HepG2 (cell line): ENCODE results near the gene VAPA. TPM values are rescaled to one million over a fixed set of nuclear protein-coding genes. Genes with fewer than 3 reads are reported as not detected.

Source experiments
- ATAC-seq: fragments of 200-7000 bp; cut with Tn5 transposase; 3 replicates; pipeline ENCODE4 v1.9.1; 2020; ENCODE audit warnings: mild to moderate bottlenecking, moderate library complexity
- BruUV-seq: library from RNA; stranded (reverse); fragments of 400-500 nt; replicated peaks from 2 replicates; lab custom pipeline; 2021; lab: Mats Ljungman, UMichigan
- CTCF ChIA-PET: fragments of 300-600 bp; formaldehyde crosslinking; extraction: SDS; loops from one replicate; lab custom pipeline; 2021; ENCODE audit warnings: low total read pairs, inconsistent platforms, low intra/inter-chr PET ratio; lab: Yijun Ruan, JAX
- POLR2A ChIA-PET: fragments of 350-600 bp; sonication (Branson Sonifier 250); formaldehyde crosslinking; loops from one replicate; lab custom pipeline; 2020; ENCODE audit warnings: antibody characterized with exemption, inconsistent platforms; lab: Yijun Ruan, JAX
- DNase-seq: peaks from one replicate; pipeline ENCODE4 v3.0.0-alpha.2; 2015; ENCODE audit warnings: low spot score
- FAIRE-seq: peaks from 3 replicates; lab custom pipeline; 2011; peaks lifted over from hg19 to GRCh38; lab: Jason Lieb, UNC
- H2AFZ ChIP-seq: one replicate; pipeline ENCODE4 v1.6.1; 2011; ENCODE audit warnings: low read length, inconsistent platforms
- H3K27ac ChIP-seq: fragments of 300-600 bp; 3 replicates; pipeline ENCODE4 v1.8.0; 2011; ENCODE audit warnings: mixed run types, mild to moderate bottlenecking, mixed read lengths, low read length, inconsistent platforms; ENCODE audit not compliant: insufficient read depth; ENCODE audit errors: extremely low read length
- H3K27me3 ChIP-seq, 2 experiments: fragments of 200-600 bp in 1 of 2; 2 replicates in 1 of 2; 3 replicates in 1 of 2; pipeline versions ENCODE4 v1.6.0 to v1.8.0; 2011; ENCODE audit warnings: low read length in 2 of 2, mild to moderate bottlenecking in 2 of 2, moderate library complexity in 2 of 2, inconsistent platforms in 1 of 2; ENCODE audit not compliant: insufficient read depth in 2 of 2, control insufficient read depth in 1 of 2
- H3K36me3 ChIP-seq, 2 experiments: fragments of 200-600 bp in 1 of 2; replicated peaks in 1 of 2; 2 replicates in 1 of 2; 3 replicates in 1 of 2; pipeline versions ENCODE4 v1.5.1 to v1.8.0; 2011; ENCODE audit warnings: low read length in 2 of 2, inconsistent platforms in 1 of 2; ENCODE audit not compliant: insufficient read depth in 2 of 2, control insufficient read depth in 1 of 2
- H3K4me1 ChIP-seq: 2 replicates; pipeline ENCODE4 v1.5.1; 2012; ENCODE audit warnings: low read length, inconsistent platforms; ENCODE audit not compliant: insufficient read depth
- H3K4me2 ChIP-seq: 2 replicates; pipeline ENCODE4 v1.6.0; 2011; ENCODE audit warnings: low read depth, low read length, inconsistent platforms
- H3K4me3 ChIP-seq, 3 experiments: fragments of 200-600 bp in 1 of 3; sonication (generic), shearing (Covaris generic) in 1 of 3; replicated peaks in 1 of 3; 2 replicates each; pipeline ENCODE4 v1.5.1; 2011 to 2016; ENCODE audit warnings: low read length in 3 of 3, inconsistent platforms in 2 of 3, low read depth in 2 of 3, mild to moderate bottlenecking in 2 of 3, control low read depth in 1 of 3, mixed read lengths in 1 of 3; ENCODE audit not compliant: insufficient read depth in 1 of 3
- H3K79me2 ChIP-seq: one replicate; pipeline ENCODE4 v1.6.1; 2011; ENCODE audit warnings: low read length, inconsistent platforms; ENCODE audit not compliant: insufficient read depth
- H3K9ac ChIP-seq: 2 replicates; pipeline ENCODE4 v1.6.0; 2011; ENCODE audit warnings: mild to moderate bottlenecking, low read depth, low read length, inconsistent platforms; ENCODE audit not compliant: insufficient read depth
- H3K9me3 ChIP-seq: 2 replicates; pipeline ENCODE4 v1.5.1; 2012; ENCODE audit warnings: mild to moderate bottlenecking, low read length
- H4K20me1 ChIP-seq: 2 replicates; pipeline ENCODE4 v1.6.0; 2011; ENCODE audit warnings: inconsistent platforms, mild to moderate bottlenecking, low read length, moderate library complexity; ENCODE audit not compliant: insufficient read depth
- CEBPB ChIP-seq: IDR thresholded peaks from 2 replicates; pipeline ENCODE4 v1.6.1; 2011; ENCODE audit warnings: low read depth, low read length, improper control_type of control experiment, borderline replicate concordance
- SRSF1 ChIP-seq: fragments of 200-400 bp; formaldehyde crosslinking; optimal IDR thresholded peaks from 2 replicates; pipeline ENCODE3; 2017; ENCODE audit warnings: mild to moderate bottlenecking, low read depth, low read length, moderate library complexity
- TBX2 ChIP-seq: sonication (generic); formaldehyde crosslinking; IDR thresholded peaks from 2 replicates; pipeline ENCODE4 v1.5.0; 2020; ENCODE audit warnings: missing genetic modification reagents, mild to moderate bottlenecking, borderline replicate concordance
- ZC3H13 ChIP-seq: sonication (generic); formaldehyde crosslinking; IDR thresholded peaks from 2 replicates; pipeline ENCODE4 v1.8.1; 2023; ENCODE audit warnings: mild to moderate bottlenecking, missing genetic modification reagents, moderate library complexity
- ZFP1 ChIP-seq: IDR thresholded peaks from 2 replicates; pipeline ENCODE4 v1.6.1; 2016
- ZNF607 ChIP-seq: sonication (generic); formaldehyde crosslinking; IDR thresholded peaks from 2 replicates; pipeline ENCODE4 v1.5.1; 2020; ENCODE audit warnings: missing genetic modification reagents, mild to moderate bottlenecking, borderline replicate concordance
- ZNF609 ChIP-seq: sonication (generic); formaldehyde crosslinking; IDR thresholded peaks from 2 replicates; pipeline ENCODE4 v1.4.0; 2020; ENCODE audit warnings: mild to moderate bottlenecking, missing genetic modification reagents, borderline replicate concordance
- ZNF749 ChIP-seq: sonication (generic); formaldehyde crosslinking; IDR thresholded peaks from 2 replicates; pipeline ENCODE4 v1.8.0; 2022; ENCODE audit warnings: mild to moderate bottlenecking, missing genetic modification reagents, moderate library complexity, borderline replicate concordance
- ZNF761 ChIP-seq: sonication (generic); formaldehyde crosslinking; conservative IDR thresholded peaks from 2 replicates; pipeline ENCODE4 v1.4.0; 2020; ENCODE audit warnings: mild to moderate bottlenecking, missing genetic modification reagents
- WGBS: methylation state at CpG from one replicate; pipeline ENCODE4 v1.1.6; 2017; ENCODE audit warnings: low lambda C conversion rate; 5-methylcytosine and 5-hydroxymethylcytosine counted together
- in situ Hi-C: cut with HindIII; loops from 2 replicates; pipeline ENCODE4 v1.10.0; 2017; ENCODE audit warnings: low pct_unique_long_range_greater_than_20kb; ENCODE audit not compliant: extremely low pct_ligation_motif_present
- intact Hi-C: fragments of 100-400 bp; cut with micrococcal nuclease; formaldehyde crosslinking; loops from one replicate; pipeline ENCODE4 v1.10.0; 2022; ENCODE audit not compliant: unreplicated experiment
- polyA plus RNA-seq, 8 experiments: library from polyadenylated mRNA; depleted of rRNA in 3 of 8; stranded (reverse) in 7 of 8; unstranded in 1 of 8; fragments of >200 nt; fragmentation: Illumina TruSeq in 4 of 8; extraction: Trizol in 4 of 8; gene quantifications; 2 replicates each; pipeline versions ENCODE4 v1.2.1 to v1.2.3, GENCODE V29; 2011 to 2016; ENCODE audit warnings: low read depth in 4 of 8, missing spikeins in 1 of 8, mixed read lengths in 1 of 8; ENCODE audit not compliant: insufficient read depth in 1 of 8
- total RNA-seq, 5 experiments: library from RNA; depleted of rRNA; stranded (reverse); fragments of >200 nt; fragmentation: Illumina TruSeq; extraction: Trizol; gene quantifications; 2 replicates each; pipeline ENCODE4 v1.2.3, GENCODE V29; 2016; ENCODE audit warnings: low read depth in 1 of 5

Gene VAPA
- total and polyA plus RNA-seq, 2 of the 13 experiments (the other 11 are each of a cell fraction or from before 2014, with no cell fraction given) = 167 to 294 TPM

GRCh38 chr18:9931678-9932077 lies 17.9 kb downstream of the VAPA start (continued):
- 0 out of 2 replicates have a peak, but pooled peaks have one; percentile 21 for TF ChIP-seq TBX2 (CRISPR knock-in tag)
- TF ChIP-seq CEBPB = peak; percentile 88
- no peak for TF ChIP-seq ZNF749 (CRISPR knock-in tag)
- TF ChIP-seq SRSF1 = no peak
- no peak for TF ChIP-seq ZNF609 (CRISPR knock-in tag)
- no peak for TF ChIP-seq ZC3H13
- TF ChIP-seq ZFP1 (CRISPR knock-in tag) = no peak
- no peak for TF ChIP-seq ZNF761 (CRISPR knock-in tag)

- FAIRE-seq = no peak
- intact Hi-C loops = no loop called here
- H3K4me3 ChIP-seq = no peak overlapping the region
- H3K9me3 ChIP-seq = no peaks in the 10 kb centered on the region
- TF ChIP-seq CEBPB = 0 out of 2 replicates have a peak, but pooled peaks have one; percentile 1
- no peak for TF ChIP-seq ZNF607 (CRISPR knock-in tag)
- TF ChIP-seq, all 625 proteins: peak for 1
- Histone ChIP-seq H4K20me1 (peaks cover 44% of the 10 kb centered on the region), H3K79me2 (peaks cover 77% of the 10 kb centered on the region), H3K4me2 (no peak overlapping the region), H3K36me3 (peaks cover 3 to 47% of the 10 kb centered on the region in 2 experiments), H3K27ac (no peak overlapping the region), H3K27me3 (no peaks in the 10 kb centered on the region), H3K4me1 (peaks cover 46% of the 10 kb centered on the region), H3K9ac (no peak overlapping the region), H2AFZ (no peak overlapping the region)
- CTCF ChIA-PET = no interaction called here
- DNase-seq = no peak
- 98% methylated on average over 3 of the region's 3 CpGs for WGBS
- no TSS peak for BruUV-seq
- in situ Hi-C loops = no loop called here
- POLR2A ChIA-PET = no interaction called here
- no peak for ATAC-seq
These were observed 20.0 kb downstream of the VAPA start for GRCh38 chr18:9933865-9934264.
